ENCODE data around the gene PFKFB2. TPM values are rescaled to one million over a fixed set of nuclear protein-coding genes. Genes with fewer than 3 reads are reported as not detected.

Gene PFKFB2
- polyA plus RNA-seq, 1 donor from 2014 or later, result 9.8 TPM

DNA sequence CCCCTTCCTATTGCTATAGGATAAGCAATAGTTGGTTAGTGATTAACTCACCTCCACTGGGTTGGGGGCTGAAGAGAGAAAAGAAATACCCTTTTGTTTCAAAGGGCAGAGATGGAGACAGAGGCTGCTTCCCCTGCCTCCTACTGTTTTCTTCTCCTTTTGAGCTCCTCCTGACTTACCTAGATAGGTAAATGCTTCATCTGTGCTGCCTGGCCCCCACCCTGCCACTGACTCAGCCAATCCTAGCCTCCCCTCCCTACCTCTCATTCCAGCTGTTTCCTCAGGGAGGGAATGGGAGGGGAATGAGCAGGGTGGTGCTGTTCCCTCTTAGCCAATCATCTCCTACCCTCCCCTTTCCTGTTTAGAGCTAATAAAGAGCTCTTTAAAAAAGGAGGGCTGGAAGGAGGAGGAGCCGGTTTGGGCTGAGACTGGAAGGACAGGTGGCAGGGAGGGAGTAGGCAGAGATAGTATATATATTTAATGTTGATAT, 20.5 kb upstream of the PFKFB2 start, which contains the start of gene C1orf116:
C1orf116 (minus strand) TSS at position 229 of the 490 bp plus-strand sequence. CDS start 5,158 bp downstream, outside the sequence.
- no peak within 1 kb of the TSS for H3K27ac ChIP-seq (ENCODE audit: low read length)

DNA sequence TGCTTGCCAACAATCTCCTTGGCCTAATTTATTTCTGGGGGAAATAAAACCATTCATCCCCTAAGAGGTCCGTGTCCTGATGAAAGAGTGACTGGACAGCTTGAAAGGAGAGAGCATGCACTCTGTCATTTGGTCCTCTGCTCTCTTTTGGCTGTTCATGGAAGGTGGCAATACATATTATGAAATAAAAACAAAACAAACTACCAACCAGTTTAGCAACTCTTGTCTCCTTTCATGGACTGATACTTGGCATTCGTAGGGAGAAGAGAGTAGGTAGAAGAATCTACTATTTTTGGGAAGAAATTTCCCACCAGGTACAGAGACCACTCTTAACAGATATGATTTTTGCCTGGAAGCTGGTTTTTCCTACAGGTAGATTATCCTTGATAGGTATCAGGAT, 19.8 kb upstream of the PFKFB2 start:
- Histone ChIP-seq H2AFZ (ENCODE audit: low read depth, low read length) (no peak overlapping the region), H3K4me3 (ENCODE audit: low read length) (no peak overlapping the region), H3K4me2 (ENCODE audit: low read length) (no peak overlapping the region), H3F3A (ENCODE audit: insufficient read depth, low read length, poor library complexity, severe bottlenecking) (no peaks in the 10 kb centered on the region), H3K9me2 (ENCODE audit: insufficient read depth, low read length) (no peaks in the 10 kb centered on the region), H3K27ac (ENCODE audit: low read length) (no peak overlapping the region), H3K79me2 (replicated peaks; ENCODE audit: insufficient read depth, low read length) (no peaks in the 10 kb centered on the region), H3K27me3 (ENCODE audit: insufficient read depth, low read depth, low read length) (no peaks in the 10 kb centered on the region), H3K9ac (ENCODE audit: low read length) (no peak overlapping the region), H3K9me3 (ENCODE audit: low read length) (no peaks in the 10 kb centered on the region), H4K20me1 (ENCODE audit: insufficient read depth) (no peaks in the 10 kb centered on the region), H3K36me3 (ENCODE audit: insufficient read depth, low read length) (no peaks in the 10 kb centered on the region)
- TF ChIP-seq TAF1 (IDR thresholded peaks at IDR 0.05; ENCODE audit: low read depth), result no peak
- TF ChIP-seq RAD21 (conservative IDR thresholded peaks at IDR 0.05), result no peak
- TF ChIP-seq, protein P1, sequence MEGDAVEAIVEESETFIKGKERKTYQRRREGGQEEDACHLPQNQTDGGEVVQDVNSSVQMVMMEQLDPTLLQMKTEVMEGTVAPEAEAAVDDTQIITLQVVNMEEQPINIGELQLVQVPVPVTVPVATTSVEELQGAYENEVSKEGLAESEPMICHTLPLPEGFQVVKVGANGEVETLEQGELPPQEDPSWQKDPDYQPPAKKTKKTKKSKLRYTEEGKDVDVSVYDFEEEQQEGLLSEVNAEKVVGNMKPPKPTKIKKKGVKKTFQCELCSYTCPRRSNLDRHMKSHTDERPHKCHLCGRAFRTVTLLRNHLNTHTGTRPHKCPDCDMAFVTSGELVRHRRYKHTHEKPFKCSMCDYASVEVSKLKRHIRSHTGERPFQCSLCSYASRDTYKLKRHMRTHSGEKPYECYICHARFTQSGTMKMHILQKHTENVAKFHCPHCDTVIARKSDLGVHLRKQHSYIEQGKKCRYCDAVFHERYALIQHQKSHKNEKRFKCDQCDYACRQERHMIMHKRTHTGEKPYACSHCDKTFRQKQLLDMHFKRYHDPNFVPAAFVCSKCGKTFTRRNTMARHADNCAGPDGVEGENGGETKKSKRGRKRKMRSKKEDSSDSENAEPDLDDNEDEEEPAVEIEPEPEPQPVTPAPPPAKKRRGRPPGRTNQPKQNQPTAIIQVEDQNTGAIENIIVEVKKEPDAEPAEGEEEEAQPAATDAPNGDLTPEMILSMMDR (IDR thresholded peaks at IDR 0.05; ENCODE audit: poor library complexity, severe bottlenecking), result no peak
- no peak for TF ChIP-seq EP300 (conservative IDR thresholded peaks at IDR 0.05; ENCODE audit: poor library complexity, severe bottlenecking)
- TF ChIP-seq, protein P2, sequence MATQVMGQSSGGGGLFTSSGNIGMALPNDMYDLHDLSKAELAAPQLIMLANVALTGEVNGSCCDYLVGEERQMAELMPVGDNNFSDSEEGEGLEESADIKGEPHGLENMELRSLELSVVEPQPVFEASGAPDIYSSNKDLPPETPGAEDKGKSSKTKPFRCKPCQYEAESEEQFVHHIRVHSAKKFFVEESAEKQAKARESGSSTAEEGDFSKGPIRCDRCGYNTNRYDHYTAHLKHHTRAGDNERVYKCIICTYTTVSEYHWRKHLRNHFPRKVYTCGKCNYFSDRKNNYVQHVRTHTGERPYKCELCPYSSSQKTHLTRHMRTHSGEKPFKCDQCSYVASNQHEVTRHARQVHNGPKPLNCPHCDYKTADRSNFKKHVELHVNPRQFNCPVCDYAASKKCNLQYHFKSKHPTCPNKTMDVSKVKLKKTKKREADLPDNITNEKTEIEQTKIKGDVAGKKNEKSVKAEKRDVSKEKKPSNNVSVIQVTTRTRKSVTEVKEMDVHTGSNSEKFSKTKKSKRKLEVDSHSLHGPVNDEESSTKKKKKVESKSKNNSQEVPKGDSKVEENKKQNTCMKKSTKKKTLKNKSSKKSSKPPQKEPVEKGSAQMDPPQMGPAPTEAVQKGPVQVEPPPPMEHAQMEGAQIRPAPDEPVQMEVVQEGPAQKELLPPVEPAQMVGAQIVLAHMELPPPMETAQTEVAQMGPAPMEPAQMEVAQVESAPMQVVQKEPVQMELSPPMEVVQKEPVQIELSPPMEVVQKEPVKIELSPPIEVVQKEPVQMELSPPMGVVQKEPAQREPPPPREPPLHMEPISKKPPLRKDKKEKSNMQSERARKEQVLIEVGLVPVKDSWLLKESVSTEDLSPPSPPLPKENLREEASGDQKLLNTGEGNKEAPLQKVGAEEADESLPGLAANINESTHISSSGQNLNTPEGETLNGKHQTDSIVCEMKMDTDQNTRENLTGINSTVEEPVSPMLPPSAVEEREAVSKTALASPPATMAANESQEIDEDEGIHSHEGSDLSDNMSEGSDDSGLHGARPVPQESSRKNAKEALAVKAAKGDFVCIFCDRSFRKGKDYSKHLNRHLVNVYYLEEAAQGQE (IDR thresholded peaks at IDR 0.05; ENCODE audit: borderline replicate concordance), result no peak
- TF ChIP-seq MXI1 (conservative IDR thresholded peaks at IDR 0.05; ENCODE audit: poor library complexity, severe bottlenecking), result no peak
- TF ChIP-seq POLR2AphosphoS5 (IDR thresholded peaks at IDR 0.05), result no peak
- TF ChIP-seq SMC3 (conservative IDR thresholded peaks at IDR 0.05; ENCODE audit: poor library complexity), result no peak
- TF ChIP-seq EZH2 (IDR thresholded peaks at IDR 0.05; ENCODE audit: borderline replicate concordance, insufficient read depth, low read length, poor library complexity, severe bottlenecking), result no peak

More for the DNA sequence above, 20.5 kb upstream of the PFKFB2 start, which contains the start of gene C1orf116:
- Histone ChIP-seq H3K36me3 (ENCODE audit: insufficient read depth, low read length) (no peaks in the 10 kb centered on the region), H3K9me2 (ENCODE audit: insufficient read depth, low read length) (no peaks in the 10 kb centered on the region), H2AFZ (ENCODE audit: low read depth, low read length) (no peak within 1 kb of the TSS), H3F3A (ENCODE audit: insufficient read depth, low read length, poor library complexity, severe bottlenecking) (no peaks in the 10 kb centered on the region), H3K4me3 (ENCODE audit: low read length) (no peak within 1 kb of the TSS), H3K4me2 (ENCODE audit: low read length) (no peak within 1 kb of the TSS), H3K9me3 (ENCODE audit: low read length) (no peaks in the 10 kb centered on the region), H4K20me1 (ENCODE audit: insufficient read depth) (no peaks in the 10 kb centered on the region), H3K9ac (ENCODE audit: low read length) (no peak within 1 kb of the TSS), H3K27me3 (ENCODE audit: insufficient read depth, low read depth, low read length) (no peaks in the 10 kb centered on the region), H3K79me2 (replicated peaks; ENCODE audit: insufficient read depth, low read length) (no peaks in the 10 kb centered on the region)
- TF ChIP-seq, protein P2 (IDR thresholded peaks at IDR 0.05; ENCODE audit: borderline replicate concordance), result no peak
- TF ChIP-seq POLR2AphosphoS5 (IDR thresholded peaks at IDR 0.05) (no peak), RAD21 (conservative IDR thresholded peaks at IDR 0.05) (no peak), EZH2 (IDR thresholded peaks at IDR 0.05; ENCODE audit: borderline replicate concordance, insufficient read depth, low read length, poor library complexity, severe bottlenecking) (no peak), MXI1 (conservative IDR thresholded peaks at IDR 0.05; ENCODE audit: poor library complexity, severe bottlenecking) (no peak), TAF1 (IDR thresholded peaks at IDR 0.05; ENCODE audit: low read depth) (no peak), SMC3 (conservative IDR thresholded peaks at IDR 0.05; ENCODE audit: poor library complexity) (no peak), EP300 (conservative IDR thresholded peaks at IDR 0.05; ENCODE audit: poor library complexity, severe bottlenecking) (no peak)
- TF ChIP-seq, protein P1 (IDR thresholded peaks at IDR 0.05; ENCODE audit: poor library complexity, severe bottlenecking), result no peak
